ENCODE measurements around the gene NUP93. TPM values are rescaled to one million over a fixed set of nuclear protein-coding genes. Genes with fewer than 3 reads are reported as not detected.

The NUP93 gene
- total RNA-seq, 4 donors from 2014 or later, result 27.3 to 195 (median 31.4) TPM

DNA sequence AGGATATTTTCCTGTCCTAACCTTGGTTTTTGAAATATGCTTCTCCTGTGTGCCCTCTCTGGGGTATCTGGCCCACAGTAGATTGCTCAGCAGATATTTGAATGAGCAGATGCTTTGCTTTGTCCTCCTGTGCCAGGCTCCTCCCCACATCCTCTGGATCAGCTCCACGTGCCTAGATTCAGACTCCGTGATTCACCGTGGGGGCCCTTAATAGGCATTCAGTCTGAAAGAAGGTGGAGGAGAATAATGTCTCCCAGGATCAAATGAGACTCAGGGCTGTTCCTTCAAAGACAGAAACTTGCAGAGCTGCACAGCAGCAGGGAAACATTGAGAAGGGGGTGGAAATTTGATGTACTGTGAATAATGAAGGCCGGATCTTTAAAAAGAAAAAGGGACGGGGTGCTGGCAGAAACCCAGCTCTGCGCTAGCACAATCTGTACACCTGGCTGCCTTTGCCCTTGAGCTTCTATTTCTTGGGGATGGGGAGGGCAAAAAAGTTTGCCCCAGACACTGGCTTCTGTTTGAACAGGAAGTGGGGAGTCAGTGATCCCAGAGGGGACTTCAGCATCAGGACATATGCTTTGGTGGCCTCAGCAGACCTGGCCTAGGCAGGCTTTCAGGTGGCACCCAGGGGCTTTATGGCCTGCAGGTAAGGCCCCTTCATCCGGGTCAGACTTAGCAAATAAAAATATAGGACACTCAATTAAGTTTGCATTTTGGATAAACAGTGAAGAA lies 119.2 kb downstream of the NUP93 start:
- H3K27me3 ChIP-seq, result no peaks in the 10 kb centered on the region
- DNase-seq, result peak in 2 of 3 donors; percentile 20 to 34
- no peaks in the 10 kb centered on the region for H3K9me3 ChIP-seq
- TF ChIP-seq POLR2A (IDR thresholded peaks at IDR 0.05) (no peak), CTCF (IDR thresholded peaks at IDR 0.05) (no peak)
- H3K4me3 ChIP-seq, result no peak overlapping the region
- H3K27ac ChIP-seq, result no peak overlapping the region
- peaks cover 0 to 10% (median 0%) of the 10 kb centered on the region in 3 donors for H3K36me3 ChIP-seq
- no peaks in the 10 kb centered on the region for H3K4me1 ChIP-seq

DNA sequence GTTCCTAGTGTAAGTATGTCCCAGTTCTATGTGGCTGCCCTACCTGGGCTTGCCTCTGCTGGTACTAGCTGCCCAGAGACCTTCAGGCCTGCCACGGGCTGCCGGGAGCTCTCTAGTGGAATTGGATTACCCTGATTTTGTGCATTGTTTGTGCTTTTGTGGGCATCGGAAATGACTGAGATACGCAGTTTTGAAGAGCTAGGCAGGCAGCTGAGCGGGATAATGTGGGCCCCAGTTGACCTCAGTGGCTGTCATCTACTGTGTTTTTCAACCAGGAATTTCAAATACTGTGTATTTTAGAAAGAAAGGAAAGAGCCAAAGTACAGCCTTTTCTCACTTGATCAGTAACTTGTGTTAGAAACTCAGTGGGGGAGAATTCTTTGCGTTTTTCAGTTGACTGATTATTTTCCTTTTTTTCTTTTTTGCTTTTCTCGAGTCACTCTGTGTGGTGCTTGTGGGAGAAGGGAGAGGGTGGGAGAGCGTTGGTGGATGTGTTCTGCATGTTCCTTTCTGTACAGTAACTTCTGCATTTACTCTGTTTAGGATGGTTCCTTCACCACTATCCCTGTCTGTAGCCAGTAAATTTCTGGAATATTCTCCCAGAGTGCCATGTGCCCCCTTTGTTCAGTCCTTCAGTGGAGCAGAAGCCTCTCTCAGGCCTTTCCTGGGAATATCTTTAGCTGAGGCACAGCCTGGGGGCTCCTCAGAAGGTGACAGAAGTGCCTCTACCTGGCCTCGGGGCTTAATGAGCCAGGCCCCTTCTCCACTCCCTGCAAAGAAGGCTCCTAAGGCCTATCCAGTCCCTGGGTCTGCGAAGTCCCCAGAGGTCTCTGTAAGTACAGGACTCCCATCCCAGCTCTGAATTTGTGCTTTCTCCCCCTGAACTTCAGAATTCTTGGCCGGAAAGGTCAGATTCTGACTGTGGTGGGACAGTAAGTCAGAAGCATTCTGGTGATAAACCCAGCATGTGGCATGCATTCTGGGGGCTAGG lies 120.1 kb downstream of the NUP93 start:
- DNase-seq, result peak in 2 of 3 donors; percentile 7 to 31
- peaks cover 0 to 4% (median 0%) of the 10 kb centered on the region in 3 donors for H3K36me3 ChIP-seq
- H3K4me3 ChIP-seq, result no peak overlapping the region
- no peaks in the 10 kb centered on the region for H3K27me3 ChIP-seq
- no peak overlapping the region for H3K27ac ChIP-seq
- no peaks in the 10 kb centered on the region for H3K4me1 ChIP-seq
- no peak for TF ChIP-seq CTCF (IDR thresholded peaks at IDR 0.05)
- TF ChIP-seq POLR2A (IDR thresholded peaks at IDR 0.05), result no peak
- no peaks in the 10 kb centered on the region for H3K9me3 ChIP-seq

DNA sequence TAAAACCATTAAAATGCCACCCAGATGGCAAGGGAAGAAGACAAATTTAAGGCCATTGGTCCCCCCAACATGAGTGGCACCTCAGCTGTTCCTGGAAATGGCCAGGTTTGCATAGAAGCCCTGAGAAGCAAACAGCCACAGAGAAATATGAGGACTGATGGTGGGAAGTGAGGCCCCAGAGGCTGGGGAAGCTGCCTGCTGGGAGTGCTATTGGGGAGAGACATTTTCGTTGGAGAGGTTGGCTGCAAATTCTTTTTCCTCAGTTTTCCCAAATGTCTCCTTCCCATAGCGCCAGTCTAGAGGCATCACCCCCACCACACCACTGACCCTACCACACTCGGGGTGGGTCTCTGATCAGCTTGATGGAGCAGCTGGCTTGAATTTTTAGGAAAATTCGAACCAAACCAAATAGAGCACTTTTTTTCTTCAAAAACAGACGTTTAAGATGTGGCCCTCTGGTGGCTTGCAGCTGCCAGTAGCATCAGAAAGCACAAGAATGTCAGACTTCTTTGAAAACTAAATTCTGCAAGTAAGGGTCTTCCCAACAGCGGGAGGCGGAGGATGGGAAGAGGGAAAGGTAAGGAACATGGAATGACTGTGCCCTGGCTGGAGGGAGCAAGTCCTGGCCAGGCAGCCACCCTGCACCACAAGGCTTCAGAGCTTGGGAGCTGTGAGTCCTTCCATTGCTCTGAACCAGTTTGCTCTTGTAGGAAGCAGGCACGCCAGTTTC lies 121.9 kb downstream of the NUP93 start:
- H3K4me1 ChIP-seq, result no peaks in the 10 kb centered on the region
- no peaks in the 10 kb centered on the region for H3K36me3 ChIP-seq
- TF ChIP-seq CTCF (IDR thresholded peaks at IDR 0.05) (peak in 4 of 6 experiments; percentile 6 to 15 (median 11)), POLR2A (IDR thresholded peaks at IDR 0.05) (no peak)
- H3K27ac ChIP-seq, result no peak overlapping the region
- H3K9me3 ChIP-seq, result no peaks in the 10 kb centered on the region
- DNase-seq, result peak in 1 of 3 donors; percentile 36
- H3K4me3 ChIP-seq, result no peak overlapping the region
- no peaks in the 10 kb centered on the region for H3K27me3 ChIP-seq

GRCh38 chr16:56852401-56852730 lies 122.4 kb downstream of the NUP93 start:
- TF ChIP-seq CTCF (IDR thresholded peaks at IDR 0.05) (no peak), POLR2A (IDR thresholded peaks at IDR 0.05) (no peak)
- Histone ChIP-seq H3K27ac (no peak overlapping the region), H3K4me1 (no peaks in the 10 kb centered on the region), H3K9me3 (no peaks in the 10 kb centered on the region), H3K27me3 (no peaks in the 10 kb centered on the region), H3K36me3 (no peaks in the 10 kb centered on the region), H3K4me3 (no peak overlapping the region)
- DNase-seq, result no peak

DNA sequence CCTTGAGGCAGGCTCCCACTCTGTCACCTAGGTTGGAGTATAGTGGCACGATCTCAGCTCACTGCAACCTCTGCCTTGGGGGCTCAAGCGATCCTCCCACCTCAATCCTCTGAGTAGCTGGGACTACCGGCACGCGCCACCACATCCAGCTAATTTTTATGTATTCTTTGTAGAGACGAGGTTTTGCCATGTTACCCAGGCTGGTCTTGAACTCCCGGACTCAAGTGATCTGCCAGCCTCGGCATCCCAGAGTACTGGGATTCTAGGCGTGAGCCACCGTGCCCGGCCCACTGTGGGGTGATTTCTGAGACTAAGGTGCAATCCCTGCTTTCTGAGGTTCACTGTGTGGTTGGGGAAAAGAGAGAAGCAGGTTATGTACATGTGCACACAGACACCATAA lies 123.0 kb downstream of the NUP93 start:
- Histone ChIP-seq H3K36me3 (no peaks in the 10 kb centered on the region), H3K9me3 (no peaks in the 10 kb centered on the region), H3K4me1 (no peaks in the 10 kb centered on the region), H3K27me3 (no peaks in the 10 kb centered on the region), H3K27ac (no peak overlapping the region), H3K4me3 (no peak overlapping the region)
- no peak for TF ChIP-seq CTCF (IDR thresholded peaks at IDR 0.05)
- TF ChIP-seq POLR2A (IDR thresholded peaks at IDR 0.05), result no peak
- DNase-seq, result peak in 1 of 3 donors; percentile 3
